GM18909 (cell line): ENCODE measurements around the gene C2CD3.
"Not testable (repeated sequence)": the region's sequence is repeated elsewhere in the genome, so short reads cannot be mapped to it uniquely, and the experiment has no call there.

Experiments
- ATAC-seq: cut with Tn5 transposase; IDR thresholded peaks from one replicate; pipeline ENCODE4 v1.9.1; 2021; ENCODE audit warnings: mild to moderate bottlenecking; ENCODE audit not compliant: unreplicated experiment, poor library complexity

The C2CD3 gene

DNA sequence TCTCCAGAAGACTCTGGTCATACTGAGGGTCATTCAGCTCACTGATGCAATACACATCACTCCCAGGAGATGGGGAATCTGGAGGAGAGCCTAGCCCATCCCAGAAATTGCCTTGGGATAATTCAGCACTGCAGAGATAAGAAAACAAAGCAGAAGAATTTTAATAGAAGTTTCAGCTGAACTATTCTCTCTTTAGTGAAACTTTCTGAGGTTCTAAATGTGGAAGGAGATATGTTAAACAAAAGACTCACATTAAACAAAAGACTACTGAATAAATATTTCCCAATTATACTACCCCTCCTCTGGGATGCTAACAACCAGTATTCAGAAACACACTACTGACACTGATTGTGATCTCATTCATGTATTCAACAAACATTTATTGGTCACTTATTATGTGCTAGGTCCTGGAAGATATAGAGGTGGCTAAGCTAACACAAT is 47.8 kb downstream of the C2CD3 start:
- no peak for ATAC-seq

DNA sequence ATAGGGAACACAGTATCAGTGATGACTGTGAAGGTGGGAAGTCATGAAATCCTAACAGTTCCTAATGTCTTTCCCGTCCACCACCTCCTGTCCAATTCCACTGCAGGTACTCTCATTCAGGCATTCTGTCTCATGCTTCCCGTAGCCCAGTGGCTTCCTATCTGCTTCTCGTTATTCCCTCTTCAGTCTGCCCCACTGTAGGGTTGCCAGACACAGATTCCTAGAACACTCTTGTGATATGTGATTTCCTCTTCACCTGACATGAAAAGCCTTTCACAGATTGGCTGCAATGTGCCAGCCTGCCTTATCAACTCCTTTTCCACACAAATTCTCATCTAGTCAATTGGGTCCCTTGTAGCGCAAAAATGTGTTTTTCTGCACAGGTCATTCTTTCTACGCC is 49.0 kb downstream of the C2CD3 start:
- no peak for ATAC-seq

- ATAC-seq, result not testable (repeated sequence)
These were observed 50.4 kb downstream of the C2CD3 start for GRCh38 chr11:74120260-74121035.

GRCh38 chr11:74116719-74117118 is 54.1 kb downstream of the C2CD3 start:
- no peak for ATAC-seq

GRCh38 chr11:74112877-74113276 is 57.9 kb downstream of the C2CD3 start:
- ATAC-seq, result no peak

- ATAC-seq, result no peak
These were observed 64.7 kb downstream of the C2CD3 start for GRCh38 chr11:74106124-74106523.

- no peak for ATAC-seq
These were observed 68.5 kb downstream of the C2CD3 start for GRCh38 chr11:74102321-74102720.

DNA sequence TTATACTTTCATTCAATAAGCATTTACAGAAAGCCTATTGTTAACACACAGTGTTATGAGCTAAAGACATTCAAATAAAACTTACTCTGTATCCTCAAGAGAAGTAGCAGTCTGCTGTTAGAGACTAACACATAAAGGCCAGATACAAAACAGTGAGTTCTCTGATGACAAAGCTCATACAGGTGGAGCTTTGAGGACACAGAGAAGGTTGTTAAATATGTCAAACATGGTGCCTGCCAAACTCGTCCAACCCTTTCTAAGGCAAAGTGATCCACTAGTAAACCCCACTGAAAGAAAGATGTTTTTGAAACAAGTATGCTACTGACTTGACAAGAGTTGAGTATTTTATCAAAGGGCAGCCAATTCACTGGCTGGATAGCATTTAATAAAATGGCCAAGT is 70.1 kb downstream of the C2CD3 start:
- no peak for ATAC-seq

GRCh38 chr11:74100231-74100630 is 70.6 kb downstream of the C2CD3 start:
- ATAC-seq, result no peak

DNA sequence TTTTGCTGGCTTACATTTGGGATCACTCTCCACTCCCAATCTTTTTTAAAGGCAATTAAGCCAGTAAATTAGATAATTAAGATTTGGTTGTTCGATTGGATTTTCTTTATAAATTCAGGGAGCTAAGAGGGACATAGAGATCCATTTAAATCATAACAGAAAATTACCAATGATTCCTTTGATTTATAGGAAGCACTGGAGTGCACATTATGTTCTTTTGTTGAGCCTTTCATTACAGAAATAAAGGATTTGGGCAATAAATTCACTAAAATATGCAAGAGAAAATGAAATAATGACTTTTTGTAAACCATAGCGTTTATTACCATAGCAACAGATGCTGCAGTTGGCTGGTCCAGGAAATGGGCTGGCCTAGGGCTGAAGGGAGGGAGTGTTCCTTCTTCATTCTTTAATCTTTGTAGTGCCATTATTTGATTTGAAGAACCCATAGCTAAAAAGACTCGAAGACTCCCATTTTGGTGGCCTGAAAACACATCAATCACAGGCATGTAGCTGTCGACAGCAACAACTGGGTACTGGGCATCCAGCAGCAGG is 73.0 kb downstream of the C2CD3 start:
- no peak for ATAC-seq

- ATAC-seq, result no peak
These were observed 76.4 kb downstream of the C2CD3 start for GRCh38 chr11:74094393-74094792.

DNA sequence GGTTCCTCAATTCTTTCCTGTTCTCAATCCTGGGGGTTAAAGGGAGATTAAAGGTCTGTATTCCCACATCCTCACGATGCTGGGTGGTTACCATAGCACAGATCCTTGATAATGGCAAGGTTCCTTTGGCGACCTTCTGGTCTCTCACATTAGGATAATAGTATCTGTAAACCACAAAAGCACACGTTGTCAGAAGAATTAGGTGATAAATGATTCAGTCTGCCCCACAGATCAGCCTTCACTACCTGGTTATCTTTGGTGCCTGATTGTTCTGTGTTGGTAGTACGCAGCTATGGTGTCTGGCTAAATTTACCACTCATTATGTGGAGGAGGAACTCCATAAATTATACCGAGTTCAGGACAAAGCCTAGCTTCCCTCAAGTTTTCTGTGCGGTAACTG is 78.4 kb downstream of the C2CD3 start:
- no peak for ATAC-seq

GRCh38 chr11:74091549-74091948 is 79.3 kb downstream of the C2CD3 start:
- ATAC-seq, result no peak

GRCh38 chr11:74090701-74091100 is 80.1 kb downstream of the C2CD3 start:
- no peak for ATAC-seq

GRCh38 chr11:74086242-74086884 is 84.4 kb downstream of the C2CD3 start:
- no peak for ATAC-seq

DNA sequence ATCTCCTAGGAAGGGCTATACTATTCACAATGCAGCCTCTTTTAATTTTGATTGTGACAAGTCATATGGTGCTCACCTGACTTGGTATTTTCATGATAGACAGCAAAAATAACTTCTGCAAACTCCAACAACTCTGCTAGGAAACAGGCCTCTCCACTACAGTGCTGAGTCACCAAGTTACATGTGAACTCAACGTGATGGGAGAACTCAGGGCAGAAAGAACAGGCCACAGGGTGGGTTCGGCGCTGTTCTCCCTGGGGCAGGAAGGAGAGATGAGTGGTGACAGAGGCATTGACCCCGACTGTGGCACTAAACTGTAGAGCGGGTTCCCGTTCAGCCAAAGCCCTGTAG is 85.3 kb downstream of the C2CD3 start:
- ATAC-seq, result no peak

- ATAC-seq, result no peak
These were observed 85.8 kb downstream of the C2CD3 start for GRCh38 chr11:74084796-74085541.

- not testable (repeated sequence) for ATAC-seq
These were observed 86.9 kb downstream of the C2CD3 start for GRCh38 chr11:74083927-74084326.

DNA sequence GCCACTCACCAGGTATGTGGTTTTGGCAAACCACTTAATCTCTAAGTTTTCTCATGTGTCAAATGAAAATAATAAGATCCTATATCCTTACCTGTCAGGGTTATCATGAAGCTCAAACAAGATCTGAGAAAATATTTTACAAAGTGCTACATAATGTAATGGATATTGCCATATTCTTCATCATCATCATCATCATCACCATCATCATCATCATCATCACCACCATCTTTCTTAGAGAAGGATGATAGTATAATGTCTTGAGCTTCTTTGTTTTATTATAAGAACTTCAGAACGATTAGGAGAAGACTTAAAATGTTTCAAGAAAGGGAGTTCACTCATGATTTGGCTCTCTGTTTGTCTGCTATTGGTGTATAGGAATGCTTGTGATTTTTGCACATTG is 89.4 kb downstream of the C2CD3 start:
- no peak for ATAC-seq

DNA sequence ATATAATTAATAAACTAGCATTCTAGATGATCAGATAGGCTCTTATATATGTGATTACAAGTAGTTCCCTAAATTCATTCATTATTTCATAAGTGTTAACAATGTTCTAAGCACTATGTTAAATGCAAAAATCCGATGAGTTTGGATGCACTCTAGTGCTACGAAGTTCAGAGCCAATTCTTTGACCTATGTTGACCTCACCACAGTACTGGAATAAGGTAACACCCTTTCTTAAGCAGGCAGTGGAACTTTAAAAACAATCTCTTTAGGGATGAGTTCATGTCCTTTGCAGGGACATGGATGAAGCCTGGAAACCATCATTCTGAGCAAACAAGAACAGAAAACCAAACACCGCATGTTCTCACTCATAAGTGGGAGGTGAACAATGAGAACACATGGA is 93.6 kb downstream of the C2CD3 start:
- no peak for ATAC-seq

- no peak for ATAC-seq
These were observed 98.1 kb downstream of the C2CD3 start for GRCh38 chr11:74072721-74073120.
